ENCODE data around the gene KRTAP4-9.
"Not testable (repeated sequence)": the region's sequence is repeated elsewhere in the genome, so short reads cannot be mapped to it uniquely, and the experiment has no call there.

KRTAP4-9 gene

DNA sequence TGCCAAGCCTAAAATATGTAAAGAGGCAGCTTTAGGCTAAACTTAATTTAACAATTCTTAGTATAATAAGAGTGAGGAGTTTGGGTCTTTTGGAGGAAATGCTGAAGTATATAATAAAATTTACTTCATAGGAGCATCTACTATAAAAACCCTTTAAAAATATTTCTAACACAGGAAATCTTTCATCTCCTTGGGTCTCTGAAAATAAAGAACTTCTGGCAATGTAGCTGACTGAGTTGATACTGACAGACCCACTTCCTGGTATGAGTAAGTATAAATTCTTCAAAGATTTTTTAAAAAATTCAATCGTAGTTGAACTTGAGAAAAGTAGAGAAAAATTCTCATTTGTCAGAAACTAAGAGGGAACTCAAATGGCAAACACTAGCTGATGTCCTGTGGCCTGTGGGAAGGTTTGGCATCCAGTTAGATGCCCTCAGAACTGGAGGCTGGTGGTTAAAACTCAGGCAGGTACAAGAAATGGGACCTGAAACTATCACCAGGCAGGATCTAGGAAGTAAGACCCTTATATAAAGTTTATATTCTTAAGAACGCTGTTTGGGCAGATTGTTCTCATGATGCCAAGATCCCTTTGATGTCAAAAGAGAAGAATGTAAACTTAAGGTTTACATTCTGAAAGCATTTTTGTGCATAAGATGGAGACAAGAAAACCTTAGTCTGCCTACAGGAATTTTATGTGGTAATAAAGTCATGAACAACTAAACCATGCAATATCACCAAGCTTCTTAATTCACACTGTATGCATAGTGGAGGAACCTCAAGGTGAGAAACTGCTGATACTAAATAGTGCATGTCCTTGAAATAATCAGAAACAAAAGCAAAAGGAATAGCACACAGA is 28.9 kb downstream of the KRTAP4-9 start:
- no peak for DNase-seq

DNA sequence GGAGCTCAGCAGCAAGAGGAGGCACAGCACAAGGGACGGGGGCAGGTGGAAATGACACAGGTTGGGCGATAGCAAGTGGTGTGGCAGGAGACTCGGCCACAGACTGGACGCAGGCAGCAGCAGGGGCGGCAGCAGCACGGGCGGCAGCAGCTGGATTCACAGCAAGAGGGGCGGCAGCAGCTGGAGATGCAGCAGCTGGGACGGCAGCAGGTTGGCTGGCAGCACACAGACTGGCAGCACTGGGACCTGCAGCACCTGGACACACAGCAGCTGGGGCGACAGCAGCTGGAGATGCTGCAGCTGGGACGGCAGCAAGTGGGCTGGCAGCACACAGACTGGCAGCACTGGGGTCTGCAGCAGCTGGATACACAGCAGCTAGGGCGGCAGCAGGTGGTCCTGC is 34.7 kb downstream of the KRTAP4-9 start:
- DNase-seq, result not testable (repeated sequence)

DNA sequence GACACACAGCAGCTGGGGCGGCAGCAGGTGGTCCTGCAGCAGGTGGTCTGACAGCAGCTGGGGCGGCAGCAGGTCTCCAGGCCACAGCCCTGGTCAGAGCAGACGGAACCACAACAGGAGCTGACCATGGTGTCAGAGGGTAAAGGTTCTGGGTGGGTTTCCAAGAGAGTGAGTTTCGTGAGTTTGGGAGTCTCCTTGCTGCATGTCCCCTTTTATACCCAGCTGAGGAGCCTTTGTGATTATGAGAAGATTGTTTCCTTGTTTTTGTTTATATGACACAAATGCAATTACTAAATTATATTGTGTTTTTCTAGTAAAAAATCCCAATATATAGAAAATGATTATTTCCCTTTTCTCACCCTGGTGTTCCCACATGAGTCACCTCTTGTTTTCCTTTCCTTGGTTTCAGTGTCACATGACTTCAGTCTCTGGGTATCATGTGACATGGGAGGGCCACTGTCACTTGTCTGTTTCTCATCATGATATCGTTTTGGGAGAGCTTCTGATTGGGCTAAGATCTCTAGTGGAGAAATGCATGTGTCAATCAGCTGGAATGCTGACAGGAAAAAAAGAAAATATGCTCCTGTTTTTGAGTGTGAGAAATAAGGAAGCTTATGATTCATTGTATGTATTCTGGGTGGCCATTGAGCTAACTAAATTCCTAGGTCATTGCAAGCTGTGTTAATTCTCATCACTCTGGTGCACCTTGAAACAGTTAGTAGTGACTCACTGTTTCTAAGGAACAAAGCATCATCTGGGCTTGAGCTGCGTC is 35.4 kb downstream of the KRTAP4-9 start, which contains the start of gene KRTAP4-6:
Gene KRTAP4-6 (minus strand): TSS at position 185 of the 772 bp plus-strand sequence. CDS start 57 bp downstream, at position 128.
- DNase-seq, result no peak

DNA sequence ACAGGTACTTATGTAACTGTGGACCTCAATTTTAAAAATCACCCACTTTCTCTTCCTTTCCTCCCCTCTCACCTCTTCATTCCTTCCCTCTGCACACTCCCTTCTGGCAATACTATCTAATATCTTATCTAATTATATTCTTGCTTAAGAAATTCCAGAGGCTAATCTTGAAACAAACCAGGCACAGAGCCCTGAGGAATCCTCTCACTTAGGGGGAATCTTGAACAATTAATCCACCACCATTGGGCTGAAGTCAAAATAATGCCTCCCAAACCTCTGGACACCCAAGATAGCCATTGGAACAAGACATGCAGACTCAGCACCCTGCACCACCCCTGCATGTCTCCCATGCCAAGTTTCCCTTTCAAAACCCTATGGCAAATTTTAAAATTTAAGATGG is 36.2 kb downstream of the KRTAP4-9 start:
- no peak for DNase-seq

DNA sequence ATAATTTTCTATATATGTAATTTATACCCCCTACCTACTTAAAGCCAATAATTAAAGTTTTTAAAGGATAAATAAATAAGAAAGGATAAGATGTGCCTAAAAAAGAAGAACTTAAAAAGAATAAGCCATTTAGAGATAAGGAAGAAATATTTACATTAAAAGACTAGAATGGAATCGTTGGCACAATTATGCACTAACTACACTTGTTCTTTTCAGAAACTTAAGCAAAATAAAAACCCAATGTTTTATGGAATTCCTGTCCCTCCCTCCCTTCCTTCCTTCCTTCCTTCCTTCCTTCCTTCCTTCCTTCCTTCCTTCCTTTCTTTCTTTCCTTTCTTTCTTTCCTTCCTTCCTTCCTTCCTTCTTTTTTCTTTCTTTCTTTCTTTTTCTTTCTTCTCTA is 39.7 kb downstream of the KRTAP4-9 start:
- no peak for DNase-seq

DNA sequence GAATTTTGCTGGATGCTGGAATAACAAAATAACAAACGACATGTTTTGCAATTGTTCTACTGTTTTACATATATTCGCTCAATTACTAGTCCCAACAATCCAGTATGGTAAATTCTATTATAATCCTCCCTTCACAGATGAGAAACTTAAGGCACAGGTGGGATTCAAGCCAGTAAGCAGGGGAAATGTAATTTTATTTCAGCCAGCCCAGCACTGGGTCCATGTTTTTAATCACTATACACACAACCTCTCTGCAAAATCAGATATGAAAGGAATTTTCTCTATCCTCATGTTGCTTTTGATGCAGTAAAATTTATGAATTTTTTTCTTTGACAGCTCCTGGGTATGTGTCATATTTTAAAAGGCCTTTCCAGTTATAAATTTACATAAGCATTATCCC is 40.1 kb downstream of the KRTAP4-9 start:
- no peak for DNase-seq

DNA sequence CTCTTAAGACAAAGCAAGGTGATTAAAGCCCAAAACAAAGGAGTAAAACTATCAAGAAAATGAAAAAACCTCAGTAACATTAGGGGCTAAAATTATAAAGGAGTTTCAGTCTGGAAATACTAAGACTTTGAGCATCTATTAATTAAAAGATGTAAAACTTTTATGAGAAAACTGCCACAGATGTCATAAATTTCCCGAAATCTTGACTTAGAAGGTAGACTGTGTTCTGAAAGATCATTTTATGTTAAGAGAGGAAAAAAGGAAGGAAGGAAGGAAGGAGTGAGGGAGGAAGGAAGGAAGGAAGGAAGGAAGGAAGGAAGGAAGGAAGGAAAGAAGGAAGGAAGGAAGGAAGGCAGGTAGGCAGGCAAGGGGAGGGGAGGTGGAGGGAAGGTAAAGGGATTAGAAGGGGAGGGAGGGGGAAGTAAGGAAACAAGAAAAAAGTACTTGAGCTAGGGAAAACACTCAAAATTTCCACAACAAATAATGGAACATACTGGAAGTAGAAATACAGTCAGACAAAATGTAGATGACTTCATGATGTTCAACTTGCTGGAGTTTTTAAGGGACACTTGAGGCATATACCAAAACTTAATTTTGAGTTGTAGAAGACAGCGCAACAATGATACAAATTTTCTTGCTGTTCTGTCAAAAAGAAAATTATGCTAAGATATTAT is 42.5 kb downstream of the KRTAP4-9 start:
- no peak for DNase-seq

DNA sequence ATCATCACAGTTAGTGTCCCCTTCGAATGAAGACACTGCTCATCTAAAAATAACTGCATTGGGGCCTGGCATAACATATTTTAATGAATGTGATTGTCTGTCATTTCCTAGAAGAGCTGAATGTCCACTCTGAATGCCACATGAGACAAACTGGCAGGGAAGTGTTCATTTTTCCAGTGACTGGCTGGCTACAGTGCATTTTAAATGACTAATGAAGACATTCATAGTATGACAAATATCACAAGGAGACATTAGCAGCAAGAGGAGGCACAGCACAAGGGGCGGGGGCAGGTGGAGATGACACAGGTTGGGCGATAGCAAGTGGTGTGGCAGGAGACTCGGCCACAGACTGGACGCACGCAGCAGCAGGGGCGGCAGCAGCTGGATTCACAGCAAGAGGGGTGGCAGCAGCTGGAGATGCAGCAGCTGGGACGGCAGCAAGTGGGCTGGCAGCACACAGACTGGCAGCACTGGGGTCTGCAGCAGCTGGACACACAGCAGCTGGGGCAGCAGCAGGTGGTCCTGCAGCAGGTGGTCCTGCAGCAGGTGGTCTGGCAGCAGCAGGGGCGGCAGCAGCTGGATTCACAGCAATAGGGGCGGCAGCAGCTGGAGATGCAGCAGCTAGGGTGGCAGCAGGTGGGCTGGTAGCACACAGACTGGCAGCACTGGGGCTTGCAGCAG is 43.9 kb downstream of the KRTAP4-9 start:
- not testable (repeated sequence) for DNase-seq

DNA sequence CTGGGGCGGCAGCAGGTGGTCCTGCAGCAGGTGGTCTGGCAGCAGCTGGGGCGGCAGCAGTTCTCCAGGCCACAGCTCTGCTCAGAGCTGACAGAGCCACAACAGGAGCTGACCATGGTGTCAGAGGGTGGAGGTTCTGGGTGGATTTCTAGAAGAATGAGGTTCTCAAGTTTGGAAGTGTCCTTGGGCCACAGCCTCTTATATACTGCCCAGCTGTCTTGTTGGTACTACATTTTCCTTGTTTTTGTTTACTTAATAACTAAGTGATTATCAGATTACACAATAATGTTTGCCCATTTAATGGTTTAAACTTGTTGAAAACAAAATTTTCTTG is 44.4 kb downstream of the KRTAP4-9 start, which contains the start of gene KRTAP4-5:
Gene KRTAP4-5 (minus strand): TSS at position 174 of the 334 bp plus-strand sequence. CDS start 58 bp downstream, at position 116.
- DNase-seq, result no peak

DNA sequence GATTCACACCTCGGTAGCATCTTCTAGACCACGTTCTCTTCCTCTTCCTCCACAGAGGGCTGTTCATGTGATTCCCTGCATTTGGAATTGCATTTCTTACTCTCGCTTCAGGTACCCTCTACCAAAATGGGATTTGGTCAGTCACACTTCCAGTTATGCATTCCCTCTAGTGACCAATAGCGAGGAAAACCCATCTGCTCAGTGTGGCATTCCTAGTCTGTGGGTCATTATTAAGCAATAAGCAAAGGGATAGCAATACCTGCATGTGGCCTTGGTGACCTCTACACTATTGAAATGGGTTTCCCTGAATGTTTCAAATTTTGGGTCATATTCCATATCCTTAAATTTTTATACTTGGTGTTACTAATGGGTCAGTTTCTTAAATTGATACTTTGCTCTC is 44.8 kb downstream of the KRTAP4-9 start:
- DNase-seq, result no peak

DNA sequence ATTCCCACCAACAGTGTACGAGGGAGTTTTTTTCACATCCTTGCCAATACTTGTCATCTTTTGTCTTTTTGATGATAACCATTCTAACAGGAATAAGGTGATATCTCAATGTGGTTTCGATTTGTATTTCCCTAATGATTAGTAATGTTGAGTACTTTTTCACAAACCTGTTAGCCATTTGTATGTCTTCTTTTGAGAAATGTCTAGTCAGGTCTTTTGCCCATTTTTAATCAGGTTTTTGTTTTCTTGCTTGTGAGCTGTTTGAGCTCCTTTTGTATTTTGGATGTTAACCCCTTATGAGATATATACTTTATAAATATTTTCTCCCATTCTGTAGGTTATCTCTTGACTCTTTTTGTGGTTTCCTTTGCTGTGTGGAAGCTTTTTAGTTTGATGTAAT is 46.3 kb downstream of the KRTAP4-9 start:
- no peak for DNase-seq

DNA sequence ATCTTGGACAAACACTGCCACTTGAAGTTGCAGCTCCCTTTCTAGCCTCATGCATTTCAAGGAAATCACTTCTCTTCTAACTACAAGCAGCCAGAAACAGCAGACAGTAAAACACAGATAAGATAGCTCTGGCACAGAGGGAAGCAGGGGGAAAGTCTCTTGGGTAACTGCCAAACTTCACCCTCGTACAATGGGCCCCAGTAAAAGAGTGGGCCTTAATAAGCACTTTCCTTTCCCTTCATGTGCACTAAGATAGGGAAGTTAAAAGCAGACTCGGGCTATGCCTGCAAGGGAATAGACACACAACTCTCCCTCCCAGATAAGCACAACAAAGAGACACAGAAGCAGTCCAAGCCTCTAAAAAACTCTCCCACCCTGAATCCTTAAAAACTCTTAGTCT is 48.7 kb downstream of the KRTAP4-9 start:
- no peak for DNase-seq

Measured in femur (tissue), 1 donor.